GM15510 (cell line): ENCODE measurements around the gene PLD1.

ENCODE experiments used
- POLR2A ChIP-seq: IDR thresholded peaks from 3 replicates; pipeline ENCODE4 v1.6.1; 2011; ENCODE audit warnings: borderline replicate concordance; ENCODE audit not compliant: insufficient read length; ENCODE audit errors: extremely low read depth

The PLD1 gene

GRCh38 chr3:171646357-171647133 is 163.7 kb downstream of the PLD1 start:
- no peak for TF ChIP-seq POLR2A

GRCh38 chr3:171644681-171645080 is 165.6 kb downstream of the PLD1 start:
- TF ChIP-seq POLR2A: no peak

GRCh38 chr3:171643681-171644080 is 166.6 kb downstream of the PLD1 start:
- no peak for TF ChIP-seq POLR2A

GRCh38 chr3:171643033-171643432 is 167.2 kb downstream of the PLD1 start:
- no peak for TF ChIP-seq POLR2A

- no peak for TF ChIP-seq POLR2A
Observed at GRCh38 chr3:171640520-171641412, 169.5 kb downstream of the PLD1 start.

GRCh38 chr3:171636666-171637065 is 173.6 kb downstream of the PLD1 start:
- TF ChIP-seq POLR2A: no peak

- no peak for TF ChIP-seq POLR2A
Observed at GRCh38 chr3:171632766-171633165, 177.5 kb downstream of the PLD1 start.

GRCh38 chr3:171622126-171622525 is 188.2 kb downstream of the PLD1 start:
- TF ChIP-seq POLR2A: no peak

- no peak for TF ChIP-seq POLR2A
Observed at GRCh38 chr3:171620825-171621434, 189.4 kb downstream of the PLD1 start.

GRCh38 chr3:171616798-171617197 is 193.5 kb downstream of the PLD1 start:
- no peak for TF ChIP-seq POLR2A

- no peak for TF ChIP-seq POLR2A
Observed at GRCh38 chr3:171615686-171616085, 194.6 kb downstream of the PLD1 start.

GRCh38 chr3:171615281-171615680 is 195.0 kb downstream of the PLD1 start:
- no peak for TF ChIP-seq POLR2A

GRCh38 chr3:171614318-171614921 is 195.9 kb downstream of the PLD1 start:
- TF ChIP-seq POLR2A: no peak

GRCh38 chr3:171607452-171607851 is 202.8 kb downstream of the PLD1 start:
- TF ChIP-seq POLR2A: no peak
